ENCODE data around the gene CCNY. TPM values are rescaled to one million over a fixed set of nuclear protein-coding genes. Genes with fewer than 3 reads are reported as not detected.

CCNY gene
- total and polyA plus RNA-seq, 12 donors = 26.0 to 99.4 (median 88.9) TPM

DNA sequence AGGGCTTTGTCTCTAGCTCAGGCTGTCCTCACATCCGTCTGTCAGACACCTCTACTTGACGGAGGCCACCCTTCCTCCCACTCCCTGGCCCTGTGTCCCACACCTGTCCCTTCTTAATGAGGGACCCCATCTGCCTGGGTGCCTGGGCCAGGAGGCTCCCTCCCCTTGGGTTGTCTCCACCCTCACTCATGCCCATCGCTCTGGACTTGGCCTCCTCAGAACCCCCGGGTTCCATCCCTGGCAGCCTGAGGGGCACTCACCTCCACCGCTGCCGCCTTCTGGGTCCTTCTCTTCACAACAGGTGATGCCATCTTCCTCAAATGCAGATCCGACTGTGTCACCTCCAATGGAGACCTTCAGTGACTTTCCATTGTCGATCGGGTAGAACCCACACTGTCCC, 248.6 kb downstream of the CCNY start:
- intact Hi-C loops (cut with DNase I) = loop anchor here in 1 of 10 donors (5.0 kb wide), 1 partner anchor 532 kb away; no protein-coding TSS in a partner anchor
- H3K4me1 ChIP-seq = no peaks in the 10 kb centered on the region
- no peak overlapping the region for H3K4me3 ChIP-seq
- TF ChIP-seq, protein P1, sequence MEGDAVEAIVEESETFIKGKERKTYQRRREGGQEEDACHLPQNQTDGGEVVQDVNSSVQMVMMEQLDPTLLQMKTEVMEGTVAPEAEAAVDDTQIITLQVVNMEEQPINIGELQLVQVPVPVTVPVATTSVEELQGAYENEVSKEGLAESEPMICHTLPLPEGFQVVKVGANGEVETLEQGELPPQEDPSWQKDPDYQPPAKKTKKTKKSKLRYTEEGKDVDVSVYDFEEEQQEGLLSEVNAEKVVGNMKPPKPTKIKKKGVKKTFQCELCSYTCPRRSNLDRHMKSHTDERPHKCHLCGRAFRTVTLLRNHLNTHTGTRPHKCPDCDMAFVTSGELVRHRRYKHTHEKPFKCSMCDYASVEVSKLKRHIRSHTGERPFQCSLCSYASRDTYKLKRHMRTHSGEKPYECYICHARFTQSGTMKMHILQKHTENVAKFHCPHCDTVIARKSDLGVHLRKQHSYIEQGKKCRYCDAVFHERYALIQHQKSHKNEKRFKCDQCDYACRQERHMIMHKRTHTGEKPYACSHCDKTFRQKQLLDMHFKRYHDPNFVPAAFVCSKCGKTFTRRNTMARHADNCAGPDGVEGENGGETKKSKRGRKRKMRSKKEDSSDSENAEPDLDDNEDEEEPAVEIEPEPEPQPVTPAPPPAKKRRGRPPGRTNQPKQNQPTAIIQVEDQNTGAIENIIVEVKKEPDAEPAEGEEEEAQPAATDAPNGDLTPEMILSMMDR (IDR thresholded peaks at IDR 0.05) = no peak
- H3K36me3 ChIP-seq = no peaks in the 10 kb centered on the region
- H3K27ac ChIP-seq = no peak overlapping the region
- H3K9me3 ChIP-seq = no peaks in the 10 kb centered on the region
- peaks cover 0 to 5% (median 0%) of the 10 kb centered on the region in 7 donors for H3K27me3 ChIP-seq
- DNase-seq (no peak), ATAC-seq (peak in 1 of 8 donors; percentile 17)
- WGBS, 2 donors = 94 to 95% methylated on average over 8 to 9 of the region's 9 CpGs

DNA sequence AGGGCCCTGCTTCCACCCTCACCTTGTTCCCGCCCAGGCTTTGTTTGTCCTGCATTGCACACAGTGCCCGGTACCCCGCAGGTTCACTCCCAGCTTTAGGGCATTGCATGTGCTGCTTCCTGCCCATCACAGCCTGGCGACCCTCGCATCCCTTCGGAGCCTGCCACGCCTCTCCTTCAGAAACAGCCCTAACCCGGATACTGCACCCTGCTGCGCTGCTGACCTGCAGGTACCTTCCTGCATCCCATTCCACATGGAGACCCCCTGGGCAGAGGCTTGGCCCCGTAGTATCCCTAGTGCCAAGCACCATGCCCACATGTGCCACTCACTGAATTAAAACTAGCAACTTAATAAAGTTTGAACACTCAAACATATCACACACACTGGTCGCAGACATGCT, 249.0 kb downstream of the CCNY start:
- WGBS, 2 donors = 97% methylated on average over 11 of the region's 11 CpGs
- Histone ChIP-seq H3K27me3 (peaks cover 0 to 5% (median 0%) of the 10 kb centered on the region in 7 donors), H3K36me3 (no peaks in the 10 kb centered on the region), H3K4me3 (no peak overlapping the region), H3K27ac (no peak overlapping the region), H3K9me3 (peaks cover 0 to 2% (median 0%) of the 10 kb centered on the region in 11 donors), H3K4me1 (no peaks in the 10 kb centered on the region)
- TF ChIP-seq, protein P1 (IDR thresholded peaks at IDR 0.05) = no peak
- intact Hi-C loops (cut with DNase I) = no loop called here
- peak in 1 of 8 donors; percentile 38 for ATAC-seq
- no peak for DNase-seq

DNA sequence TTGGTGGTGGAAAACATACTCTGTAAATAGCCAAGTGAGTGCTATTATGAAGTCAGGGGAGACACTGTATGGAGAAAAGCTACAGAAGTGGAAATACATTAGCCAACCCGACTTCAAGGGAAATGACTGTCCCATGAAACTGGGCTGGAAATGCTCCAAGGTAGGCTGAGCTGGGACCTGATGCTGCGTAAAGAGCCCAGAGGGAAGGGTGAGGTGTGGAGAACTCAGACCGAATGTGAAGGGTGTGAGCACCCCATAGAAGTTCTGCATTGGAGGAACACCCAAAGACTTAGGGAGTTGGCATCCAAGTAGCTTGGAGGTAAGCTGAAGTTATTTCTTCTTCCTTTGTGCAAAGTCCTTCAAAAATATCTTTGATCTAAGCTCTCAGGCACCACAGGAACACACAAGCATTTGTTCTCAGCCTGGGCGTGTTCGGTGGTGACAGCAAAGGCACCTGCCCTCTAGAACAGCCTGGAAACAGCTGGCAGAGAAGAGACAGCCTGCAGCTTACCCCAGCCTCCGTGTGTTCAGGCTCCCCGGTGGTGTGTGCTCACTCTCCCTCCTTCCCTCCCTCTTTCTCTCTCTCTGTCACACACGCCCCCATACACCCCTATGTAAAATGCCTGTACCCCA, 249.7 kb downstream of the CCNY start:
- Histone ChIP-seq H3K27me3 (peaks cover 0 to 5% (median 0%) of the 10 kb centered on the region in 7 donors), H3K4me3 (no peak overlapping the region), H3K9me3 (peaks cover 0 to 9% (median 0%) of the 10 kb centered on the region in 11 donors), H3K27ac (no peak overlapping the region), H3K36me3 (no peaks in the 10 kb centered on the region), H3K4me1 (no peaks in the 10 kb centered on the region)
- ATAC-seq = no peak
- intact Hi-C loops (cut with DNase I) = no loop called here
- 58 to 63% methylated on average over 8 of the region's 8 CpGs for WGBS, 2 donors
- TF ChIP-seq, protein P1 (IDR thresholded peaks at IDR 0.05) = no peak
- DNase-seq = no peak

DNA sequence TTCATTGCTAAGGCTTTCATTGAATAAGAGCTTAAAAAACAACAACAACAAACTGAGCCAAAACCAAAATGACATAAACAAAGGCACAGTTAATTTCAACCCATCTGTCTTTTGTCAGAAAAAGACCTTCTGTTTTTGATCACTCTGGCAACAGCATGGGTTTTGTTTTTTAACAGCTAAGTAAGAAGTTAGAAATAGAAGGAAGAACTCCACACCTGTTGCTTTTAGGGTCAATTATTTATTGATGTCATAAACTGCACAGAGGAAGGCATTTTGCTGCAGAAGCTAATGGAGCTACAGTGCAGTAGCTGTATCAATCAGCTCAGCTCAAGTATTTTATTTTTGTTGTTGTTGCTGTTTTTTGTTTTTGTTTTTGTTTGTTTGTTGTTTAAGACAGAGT, 252.5 kb downstream of the CCNY start:
- TF ChIP-seq, protein P1 (IDR thresholded peaks at IDR 0.05) = no peak
- intact Hi-C loops (cut with DNase I) = no loop called here
- DNase-seq (no peak), ATAC-seq (no peak)
- H3K36me3 ChIP-seq = no peaks in the 10 kb centered on the region
- no peaks in the 10 kb centered on the region for H3K4me1 ChIP-seq
- H3K27me3 ChIP-seq = peaks cover 0 to 5% (median 0%) of the 10 kb centered on the region in 7 donors
- H3K4me3 ChIP-seq = no peak overlapping the region
- H3K27ac ChIP-seq = no peak overlapping the region
- peaks cover 0 to 11% (median 0%) of the 10 kb centered on the region in 11 donors for H3K9me3 ChIP-seq
